GM18873 (cell line): Measurements from ENCODE around the gene RTTN.
A peak's percentile ranks its signal among the peaks of the same experiment; 100 is the strongest.
"Not testable (repeated sequence)": the region's sequence is repeated elsewhere in the genome, so short reads cannot be mapped to it uniquely, and the experiment has no call there.

Experiments
- ATAC-seq: cut with Tn5 transposase; IDR thresholded peaks from one replicate; pipeline ENCODE4 v1.9.1; 2021; ENCODE audit warnings: mild to moderate bottlenecking, moderate library complexity, moderate number of reproducible peaks; ENCODE audit not compliant: unreplicated experiment, low FRiP score

Gene RTTN

GRCh38 chr18:69995774-69996173 lies 209.7 kb downstream of the RTTN start:
- ATAC-seq = no peak

- ATAC-seq = no peak
These were observed 212.7 kb downstream of the RTTN start for GRCh38 chr18:69992776-69993175.

- ATAC-seq = no peak
These were observed 217.6 kb downstream of the RTTN start for GRCh38 chr18:69987870-69988269.

GRCh38 chr18:69985239-69985638 lies 220.2 kb downstream of the RTTN start:
- no peak for ATAC-seq

GRCh38 chr18:69982417-69982816 lies 223.1 kb downstream of the RTTN start:
- ATAC-seq = no peak

- ATAC-seq = peak; percentile 45
These were observed 223.5 kb downstream of the RTTN start for GRCh38 chr18:69981948-69982347.

GRCh38 chr18:69980982-69981804 lies 224.3 kb downstream of the RTTN start:
- ATAC-seq = no peak

- no peak for ATAC-seq
These were observed 225.0 kb downstream of the RTTN start for GRCh38 chr18:69980509-69980908.

- ATAC-seq = peak; percentile 76
These were observed 226.5 kb downstream of the RTTN start for GRCh38 chr18:69978732-69979715.

- ATAC-seq = not testable (repeated sequence)
These were observed 230.2 kb downstream of the RTTN start for GRCh38 chr18:69975294-69975693.

GRCh38 chr18:69974365-69974764 lies 231.1 kb downstream of the RTTN start:
- ATAC-seq = no peak

GRCh38 chr18:69969491-69969890 lies 236.0 kb downstream of the RTTN start:
- ATAC-seq = no peak

- ATAC-seq = no peak
These were observed 237.4 kb downstream of the RTTN start for GRCh38 chr18:69968039-69968438.

GRCh38 chr18:69963196-69963595 lies 242.3 kb downstream of the RTTN start:
- ATAC-seq = no peak

GRCh38 chr18:69961718-69962117 lies 243.8 kb downstream of the RTTN start:
- ATAC-seq = no peak

- peak; percentile 35 for ATAC-seq
These were observed 247.1 kb downstream of the RTTN start for GRCh38 chr18:69958422-69958821.

- no peak for ATAC-seq
These were observed 247.7 kb downstream of the RTTN start for GRCh38 chr18:69957747-69958146.

- ATAC-seq = peak; percentile 21
These were observed 248.5 kb downstream of the RTTN start for GRCh38 chr18:69956665-69957620.

GRCh38 chr18:69956057-69956456 lies 249.4 kb downstream of the RTTN start:
- peak; percentile 36 for ATAC-seq
